NAMALWA (cell line): Measurements from ENCODE around the gene OR51E2.
A peak's percentile ranks its signal among the peaks of the same experiment; 100 is the strongest.

Source experiments
- DNase-seq: peaks from one replicate; pipeline ENCODE4 v3.0.0-alpha.2; 2015; ENCODE audit warnings: low spot score

OR51E2 gene

DNA sequence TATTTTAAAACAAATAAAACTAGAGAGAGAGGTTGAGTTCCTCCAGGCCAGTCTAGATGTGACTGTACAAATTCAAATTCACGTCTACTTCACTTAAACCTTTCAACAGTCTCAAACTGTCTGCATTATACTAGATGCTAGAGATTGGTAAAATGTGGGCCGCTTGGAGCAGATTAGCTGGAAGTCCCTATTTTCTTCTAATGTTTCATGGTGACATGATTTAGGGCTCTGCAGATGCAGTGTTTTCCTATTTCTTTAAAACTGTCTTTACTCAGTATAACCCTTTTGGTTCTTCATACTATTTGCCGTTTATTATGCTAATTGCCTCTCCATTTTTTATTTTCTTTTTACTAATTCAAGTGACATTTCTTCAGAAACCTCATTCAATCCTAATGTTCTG, 33.5 kb downstream of the OR51E2 start:
- no peak for DNase-seq

DNA sequence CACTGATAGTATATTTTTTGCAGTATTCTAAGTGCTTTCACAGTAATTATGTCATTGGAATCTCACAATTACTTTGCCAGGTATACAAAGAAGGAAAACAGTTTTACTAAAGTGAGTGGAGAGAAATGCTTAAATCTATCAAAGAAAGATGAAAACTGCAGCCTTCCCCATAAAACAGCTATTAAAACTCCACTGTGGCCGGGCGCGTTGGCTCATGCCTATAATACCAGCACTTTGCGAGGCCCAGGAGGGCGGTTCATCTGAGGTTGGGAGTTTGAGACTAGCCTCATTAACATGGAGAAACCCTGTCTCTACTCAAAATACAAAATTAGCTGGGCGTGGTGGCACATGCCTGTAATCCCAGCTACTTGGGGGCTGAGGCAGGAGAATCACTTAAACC, 34.8 kb downstream of the OR51E2 start:
- DNase-seq = no peak

DNA sequence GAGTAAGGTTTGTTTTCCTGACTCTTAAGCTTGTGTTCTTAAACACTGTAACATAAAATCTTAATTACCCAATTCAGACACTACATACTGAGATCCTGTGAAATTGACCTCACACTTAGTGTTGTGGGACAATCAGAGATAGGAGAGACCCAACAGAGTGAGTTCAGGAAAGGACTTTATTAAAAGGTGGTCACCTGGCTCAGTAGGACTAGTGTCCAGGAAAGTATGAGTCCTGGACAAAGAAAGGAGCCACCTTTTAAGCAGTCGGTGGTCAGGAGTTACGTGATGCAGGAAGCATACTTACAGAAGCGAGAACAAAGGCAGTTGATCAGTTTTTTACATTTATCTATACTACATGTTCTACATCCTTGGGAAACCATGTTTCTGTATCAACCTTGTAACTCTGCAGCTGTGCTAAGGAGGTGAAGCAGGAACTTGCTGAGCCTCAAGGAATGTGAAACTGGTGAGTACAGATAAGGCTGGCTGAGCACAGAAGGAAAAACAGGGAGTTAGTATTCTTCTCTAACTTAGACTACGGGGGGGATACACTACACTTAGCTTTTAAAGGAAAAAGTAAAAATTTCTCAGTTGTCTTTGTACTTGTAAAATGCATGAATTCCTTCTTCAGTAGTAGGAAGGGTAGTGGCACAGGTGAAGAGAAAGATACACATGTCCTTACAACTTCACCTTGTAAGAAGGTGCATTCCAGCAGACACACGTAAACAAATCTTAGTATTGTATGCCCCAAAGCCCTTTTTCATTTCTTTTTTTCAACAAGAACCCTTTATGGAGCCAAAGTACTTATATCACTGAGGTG, 38.8 kb downstream of the OR51E2 start:
- DNase-seq = no peak

DNA sequence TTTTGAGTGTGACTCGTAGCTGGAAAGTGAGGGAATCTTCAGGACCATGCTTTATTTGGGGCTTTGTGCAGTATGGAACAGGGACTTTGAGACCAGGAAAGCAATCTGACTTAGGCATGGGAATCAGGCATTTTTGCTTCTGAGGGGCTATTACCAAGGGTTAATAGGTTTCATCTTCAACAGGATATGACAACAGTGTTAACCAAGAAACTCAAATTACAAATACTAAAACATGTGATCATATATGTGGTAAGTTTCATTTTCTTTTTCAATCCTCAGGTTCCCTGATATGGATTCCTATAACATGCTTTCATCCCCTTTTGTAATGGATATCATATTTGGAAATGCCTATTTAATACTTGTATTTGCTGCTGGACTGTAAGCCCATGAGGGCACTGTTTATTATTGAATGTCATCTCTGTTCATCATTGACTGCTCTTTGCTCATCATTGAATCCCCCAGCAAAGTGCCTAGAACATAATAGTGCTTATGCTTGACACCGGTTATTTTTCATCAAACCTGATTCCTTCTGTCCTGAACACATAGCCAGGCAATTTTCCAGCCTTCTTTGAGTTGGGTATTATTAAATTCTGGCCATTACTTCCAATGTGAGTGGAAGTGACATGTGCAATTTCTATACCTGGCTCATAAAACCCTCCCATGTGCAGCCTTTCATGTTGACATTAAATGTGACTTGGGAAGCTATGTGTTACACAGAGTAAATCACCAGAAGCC, 42.9 kb downstream of the OR51E2 start:
- no peak for DNase-seq

DNA sequence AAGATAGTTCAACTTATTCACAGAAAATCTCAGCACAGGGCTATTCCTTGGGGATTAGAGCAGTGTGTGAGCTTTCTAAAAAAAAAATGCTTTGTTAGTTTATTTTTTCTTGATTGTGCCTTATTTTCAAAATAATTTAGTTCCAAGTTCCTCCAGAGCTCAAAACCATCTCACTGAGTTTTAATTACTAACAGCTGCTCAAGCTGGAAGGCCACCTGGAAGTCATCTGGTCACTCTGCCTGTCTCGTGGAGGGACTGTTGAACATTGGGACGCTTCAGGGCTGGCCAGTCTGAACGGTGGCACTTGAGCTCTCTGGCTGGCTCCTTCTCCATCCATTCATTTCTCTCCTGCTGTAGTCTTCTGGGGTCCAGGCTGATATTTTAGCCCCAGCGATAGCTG, 49.9 kb downstream of the OR51E2 start:
- DNase-seq = no peak

DNA sequence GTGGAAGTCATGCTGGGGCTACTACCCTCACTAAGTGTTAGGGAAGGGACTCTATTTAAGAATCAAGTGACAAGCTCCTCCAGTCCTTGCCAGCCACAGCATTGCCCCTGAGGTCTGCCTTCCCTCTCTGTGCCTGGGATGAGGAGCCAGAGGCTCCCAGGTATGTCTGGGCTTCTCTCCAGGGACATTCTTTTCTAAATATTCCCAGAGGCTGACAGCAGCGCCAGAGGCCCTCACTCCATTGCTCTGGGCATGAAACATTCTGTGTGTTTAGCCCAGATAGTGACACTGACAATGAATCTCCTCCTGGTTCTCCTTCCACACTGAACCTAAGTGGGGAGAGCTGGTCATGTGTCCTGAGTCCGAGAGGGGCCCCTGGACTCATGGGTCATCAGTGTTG, 51.7 kb downstream of the OR51E2 start:
- no peak for DNase-seq

DNA sequence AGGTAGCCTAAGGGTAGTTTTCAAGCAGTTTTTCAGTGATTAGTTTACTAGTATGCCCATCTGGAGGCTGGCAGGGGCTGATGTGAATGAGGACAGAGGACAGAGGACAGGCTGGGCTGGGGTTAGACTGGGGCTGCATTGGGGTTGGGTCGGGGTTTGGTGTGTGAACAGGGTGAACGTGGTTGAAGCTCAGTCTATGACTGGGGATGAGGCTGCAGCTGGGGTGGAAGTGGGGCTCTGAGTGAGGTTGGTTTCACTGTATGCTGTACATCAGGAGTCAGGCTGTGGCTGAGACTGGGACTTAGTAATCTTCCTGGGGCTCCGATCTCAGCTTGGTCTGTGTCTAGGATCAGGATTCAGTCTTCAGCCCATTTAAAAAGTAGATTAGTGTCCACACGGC, 53.4 kb downstream of the OR51E2 start:
- DNase-seq = no peak

DNA sequence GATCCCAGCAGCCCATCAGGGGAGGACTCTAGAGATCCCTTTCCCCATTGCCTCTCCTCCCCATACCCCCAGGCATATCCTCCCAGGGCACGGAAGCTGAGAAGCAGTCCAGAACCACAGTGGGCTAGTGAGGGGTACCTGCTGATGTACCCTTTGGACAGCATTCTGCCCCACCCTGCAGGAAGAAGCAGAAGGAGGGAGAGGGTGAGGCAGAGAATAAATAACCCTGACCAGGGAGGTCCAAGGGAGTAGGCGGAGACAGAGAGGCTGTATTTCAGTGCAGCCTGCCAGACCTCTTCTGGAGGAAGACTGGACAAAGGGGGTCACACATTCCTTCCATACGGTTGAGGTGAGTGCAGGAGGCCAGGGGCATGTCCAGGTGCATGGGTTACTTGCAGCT, 54.0 kb downstream of the OR51E2 start, which contains the start of gene OR51E1:
OR51E1 (plus strand) TSS at position 301 of the 400 bp plus-strand sequence. CDS start 8,545 bp downstream, outside the sequence.
- DNase-seq = no peak

DNA sequence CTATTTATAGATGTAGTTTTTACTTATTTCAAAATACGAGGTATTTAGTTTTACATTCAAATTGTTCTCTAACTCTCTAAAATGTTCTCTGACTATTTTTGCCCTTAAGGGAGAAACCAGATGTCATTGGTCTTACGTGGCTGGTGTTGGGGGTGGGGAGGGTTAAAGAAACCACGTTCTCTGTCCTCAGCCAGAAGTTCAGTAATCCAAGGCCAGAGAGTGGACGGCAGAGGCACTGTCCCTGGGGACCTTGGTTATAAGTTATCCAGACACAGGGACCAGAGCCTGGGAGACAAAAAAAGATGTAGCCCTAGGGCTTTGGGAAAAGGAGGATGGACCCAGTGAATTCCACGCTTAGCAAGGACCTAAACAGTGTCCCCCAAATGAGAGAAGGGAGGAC, 54.6 kb downstream of the OR51E2 start:
- no peak for DNase-seq

DNA sequence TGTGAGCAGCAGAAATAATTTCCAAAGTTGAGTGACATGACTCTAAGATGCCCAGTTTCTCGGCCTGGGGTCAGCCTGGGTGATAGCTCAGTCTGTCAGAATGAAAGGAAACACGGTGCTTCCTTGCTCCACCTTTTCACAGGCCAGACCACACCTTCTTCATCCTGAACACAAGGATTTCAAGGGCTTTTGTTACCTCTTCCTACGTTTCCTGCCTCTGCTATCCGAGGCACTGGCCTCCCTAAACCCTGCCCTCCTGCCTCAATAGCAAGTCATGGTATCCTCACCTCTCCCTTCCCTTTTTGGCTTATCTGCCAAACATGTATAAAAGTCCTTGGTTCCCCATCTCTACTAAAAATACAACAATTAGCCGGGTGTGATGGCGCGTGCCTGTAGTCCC, 55.6 kb downstream of the OR51E2 start:
- no peak for DNase-seq

DNA sequence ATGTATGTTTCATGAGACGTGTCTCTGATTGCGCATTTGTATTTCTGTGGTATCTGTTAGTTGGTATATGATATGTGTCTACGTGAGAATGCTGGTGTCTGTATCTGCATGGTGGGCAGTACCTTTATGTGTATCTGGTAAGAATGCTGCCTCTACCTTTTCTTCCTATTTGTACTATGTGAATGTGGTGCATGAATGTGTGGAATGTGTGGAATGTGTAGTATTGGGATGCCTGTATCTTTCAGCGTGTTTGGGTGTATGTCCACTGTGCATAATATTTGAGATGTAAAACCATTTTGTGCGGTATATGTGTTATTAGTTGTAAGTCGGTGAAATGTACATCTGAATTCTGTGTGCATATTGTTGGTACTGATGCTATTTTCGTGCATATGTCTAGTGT, 56.2 kb downstream of the OR51E2 start:
- DNase-seq = no peak

DNA sequence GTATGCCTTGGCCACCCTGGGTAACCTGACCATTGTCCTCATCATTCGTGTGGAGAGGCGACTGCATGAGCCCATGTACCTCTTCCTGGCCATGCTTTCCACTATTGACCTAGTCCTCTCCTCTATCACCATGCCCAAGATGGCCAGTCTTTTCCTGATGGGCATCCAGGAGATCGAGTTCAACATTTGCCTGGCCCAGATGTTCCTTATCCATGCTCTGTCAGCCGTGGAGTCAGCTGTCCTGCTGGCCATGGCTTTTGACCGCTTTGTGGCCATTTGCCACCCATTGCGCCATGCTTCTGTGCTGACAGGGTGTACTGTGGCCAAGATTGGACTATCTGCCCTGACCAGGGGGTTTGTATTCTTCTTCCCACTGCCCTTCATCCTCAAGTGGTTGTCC, 57.7 kb downstream of the OR51E2 start:
- DNase-seq = no peak

DNA sequence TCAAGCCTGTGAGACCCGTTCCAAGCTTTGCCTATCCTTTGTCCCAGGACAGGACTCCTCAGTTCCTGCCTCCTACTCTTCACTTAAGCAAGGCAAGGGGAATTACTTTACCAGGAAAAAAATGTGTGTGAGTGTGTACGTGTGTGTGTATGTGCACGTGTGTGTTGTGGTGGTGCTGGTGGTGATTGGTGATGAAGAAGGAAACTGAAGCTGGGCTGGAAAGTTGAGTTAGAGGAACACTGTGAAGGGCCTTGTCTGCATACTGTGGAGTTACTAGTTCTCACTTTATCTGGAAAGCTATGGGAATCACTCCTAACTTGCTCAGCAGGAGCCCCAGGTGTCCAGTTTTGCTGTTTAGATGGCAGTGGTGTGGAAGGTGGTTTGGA, 60.0 kb downstream of the OR51E2 start:
- DNase-seq = no peak

DNA sequence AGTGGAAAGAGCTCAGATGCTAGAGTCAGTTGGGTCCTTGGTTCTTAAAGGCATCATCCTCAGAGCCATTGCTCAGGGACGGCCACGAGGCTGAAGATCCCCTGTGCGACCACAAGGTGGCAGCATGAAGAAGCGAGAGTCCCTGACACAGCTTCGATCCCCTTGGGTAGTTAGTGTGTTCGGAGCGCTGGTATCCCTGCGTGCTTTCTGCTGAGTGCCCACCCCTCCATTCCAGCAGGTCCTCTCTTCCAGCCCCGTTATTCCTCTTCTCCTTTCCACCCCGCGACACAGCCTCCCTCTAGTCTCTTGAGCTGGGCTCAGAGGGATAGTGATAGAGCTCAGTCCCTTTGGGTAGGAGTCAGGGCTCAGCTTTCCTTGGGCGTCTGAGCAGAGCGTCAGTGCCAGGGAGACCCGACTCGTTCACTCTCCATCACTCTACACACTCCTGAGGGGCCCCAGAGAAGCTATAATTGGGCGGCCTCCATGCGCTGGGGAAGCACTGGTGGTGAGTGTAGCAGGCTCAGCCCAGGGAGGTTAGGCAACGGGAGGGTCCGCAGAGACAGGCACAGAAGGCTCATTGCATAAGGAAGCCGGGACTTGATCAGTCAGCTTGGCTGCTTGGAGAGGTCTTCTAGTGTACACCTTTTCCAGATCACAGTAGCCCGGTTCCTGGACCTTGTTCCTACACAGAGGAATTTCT, 60.5 kb downstream of the OR51E2 start, which contains the start of gene OR51D1:
OR51D1 (plus strand) TSS at position 516 of the 700 bp plus-strand sequence. CDS start 2,314 bp downstream, outside the sequence.
- peak; percentile 73 for DNase-seq

DNA sequence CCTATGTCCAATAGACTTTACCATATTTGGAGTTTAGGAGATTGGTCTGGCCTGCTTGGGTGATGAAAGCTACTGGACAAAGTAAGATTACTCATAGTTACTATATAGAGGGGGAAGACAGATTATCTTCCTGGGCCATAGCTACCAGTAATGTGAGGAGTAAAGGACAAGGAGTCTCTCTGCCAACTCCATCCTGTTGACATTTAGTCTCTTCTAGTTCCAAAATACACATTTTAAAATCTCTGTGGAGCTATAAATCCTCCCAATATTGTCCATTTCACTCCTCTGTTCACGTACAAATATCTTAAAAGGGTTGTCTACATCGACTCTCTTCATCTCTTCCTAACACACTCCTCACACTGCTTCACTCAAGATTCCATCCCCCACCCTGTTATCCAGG, 61.5 kb downstream of the OR51E2 start:
- DNase-seq = no peak
